OCI-LY7 (cell line): ENCODE results near the gene NOTO. TPM values are rescaled to one million over a fixed set of nuclear protein-coding genes. Genes with fewer than 3 reads are reported as not detected.
A peak's percentile ranks its signal among the peaks of the same experiment; 100 is the strongest.

Experiments used
- BruUV-seq: library from RNA; stranded (reverse); fragments of 400-500 nt; replicated peaks from 2 replicates; lab custom pipeline; 2021; lab: Mats Ljungman, UMichigan
- CTCF ChIA-PET: fragments of 300-600 bp; sonication (Branson Sonifier 250); formaldehyde crosslinking; loops from one replicate; lab custom pipeline; 2022; ENCODE audit warnings: antibody characterized with exemption; ENCODE audit not compliant: unreplicated experiment; lab: Charles Lee
- POLR2A ChIA-PET: fragments of 300-600 bp; sonication (Branson Sonifier 250); formaldehyde crosslinking; loops from one replicate; lab custom pipeline; 2022; ENCODE audit warnings: antibody characterized with exemption; lab: Charles Lee
- DNase-seq: peaks from one replicate; pipeline ENCODE4 v3.0.0-alpha.2; 2015; ENCODE audit warnings: low spot score
- H2AFZ ChIP-seq: fragments of 200-600 bp; sonication (generic), shearing (Covaris generic); 2 replicates; pipeline ENCODE4 v1.6.1; 2014; ENCODE audit warnings: mild to moderate bottlenecking, antibody characterized with exemption, low read length, moderate library complexity
- H3K27ac ChIP-seq: fragments of 200-600 bp; sonication (generic); 2 replicates; pipeline ENCODE4 v1.5.1; 2014; ENCODE audit warnings: mixed run types, low read depth, mild to moderate bottlenecking, moderate library complexity, low read length, inconsistent platforms; ENCODE audit not compliant: poor library complexity, severe bottlenecking
- H3K36me3 ChIP-seq: fragments of 200-600 bp; sonication (generic); 2 replicates; pipeline ENCODE4 v1.6.1; 2014; ENCODE audit warnings: mild to moderate bottlenecking, antibody characterized with exemption, low read length, moderate library complexity, mixed read lengths; ENCODE audit not compliant: insufficient read depth
- H3K4me1 ChIP-seq: fragments of 200-600 bp; sonication (generic); 2 replicates; pipeline ENCODE4 v1.5.1; 2014; ENCODE audit warnings: mild to moderate bottlenecking, low read length; ENCODE audit not compliant: insufficient read depth, poor library complexity, severe bottlenecking
- H3K4me2 ChIP-seq: fragments of 200-600 bp; sonication (generic); 2 replicates; pipeline ENCODE4 v1.6.1; 2014; ENCODE audit warnings: mild to moderate bottlenecking, low read length
- H3K4me3 ChIP-seq: fragments of 200-600 bp; sonication (generic); 2 replicates; pipeline ENCODE4 v1.5.1; 2014; ENCODE audit warnings: mild to moderate bottlenecking, low read depth, low read length; ENCODE audit not compliant: poor library complexity, severe bottlenecking
- H3K79me2 ChIP-seq: fragments of 200-600 bp; sonication (generic); 2 replicates; pipeline ENCODE4 v1.6.1; 2016; ENCODE audit warnings: low read depth, mild to moderate bottlenecking, low read length, moderate library complexity, mixed read lengths; ENCODE audit not compliant: insufficient read depth
- H3K9me2 ChIP-seq: fragments of 200-600 bp; sonication (generic); 2 replicates; pipeline ENCODE4 v1.6.1; 2016; ENCODE audit warnings: mild to moderate bottlenecking, low read length, mixed read lengths; ENCODE audit not compliant: insufficient read depth
- H3K9me3 ChIP-seq: fragments of 200-600 bp; sonication (generic); 2 replicates; pipeline ENCODE4 v1.6.1; 2014; ENCODE audit warnings: mild to moderate bottlenecking, mixed run types, low read length, mixed read lengths
- H4K20me1 ChIP-seq: fragments of 200-600 bp; sonication (generic); 2 replicates; pipeline ENCODE4 v1.6.1; 2014; ENCODE audit warnings: mild to moderate bottlenecking, antibody characterized with exemption, low read length, moderate library complexity, mixed read lengths; ENCODE audit not compliant: insufficient read depth
- EZH2phosphoT487 ChIP-seq: fragments of 200-600 bp; sonication (generic); IDR thresholded peaks from 2 replicates; pipeline ENCODE4 v1.6.1; 2018; ENCODE audit warnings: low read depth, borderline replicate concordance, mild to moderate bottlenecking, mixed run types, antibody characterized with exemption, low read length, moderate library complexity, mixed read lengths
- intact Hi-C: fragments of 100-400 bp; cut with micrococcal nuclease; formaldehyde crosslinking; loops from one replicate; pipeline ENCODE4 v1.10.0; 2022; ENCODE audit not compliant: unreplicated experiment
- total RNA-seq, 2 experiments: library from RNA; depleted of rRNA in 1 of 2; stranded (reverse); fragments of >200 nt in 1 of 2; shearing (Covaris generic) in 1 of 2; gene quantifications; 2 replicates each; pipeline ENCODE4 v1.2.3, GENCODE V29; 2014 to 2022
- TF ChIP-seq, protein P1 (sequence below): fragments of 200-600 bp; sonication (generic); conservative IDR thresholded peaks from 2 replicates; pipeline ENCODE4 v1.5.1; 2014; ENCODE audit warnings: mild to moderate bottlenecking, antibody characterized with exemption, low read length, moderate library complexity, mixed read lengths

NOTO gene
- total RNA-seq, 2 experiments from 2014 or later, result not detected

DNA sequence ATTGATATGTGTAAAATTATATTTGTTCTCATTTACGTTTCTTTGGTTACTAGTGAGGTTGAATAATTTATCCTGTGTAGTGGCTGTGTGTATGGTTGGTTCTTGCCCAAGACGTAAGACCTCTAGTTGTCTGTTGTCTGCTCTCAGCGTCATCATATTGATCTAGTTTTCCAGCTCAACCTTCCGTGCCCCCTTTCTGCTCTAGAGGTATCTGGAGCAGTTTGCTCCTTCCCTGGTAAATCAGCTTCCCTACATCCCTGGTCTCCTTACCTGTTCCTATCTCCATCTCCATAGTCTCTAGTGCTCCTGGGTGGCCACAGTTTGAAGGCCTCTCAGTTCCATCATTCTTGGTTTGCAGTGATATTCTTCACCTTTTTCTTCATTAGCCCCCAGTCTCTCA is 12.9 kb downstream of the NOTO start:
- BruUV-seq, result no TSS peak
- Histone ChIP-seq H2AFZ (no peak overlapping the region), H3K4me2 (peak overlapping the region; percentile 89), H3K9me3 (no peaks in the 10 kb centered on the region), H3K27ac (no peak overlapping the region), H4K20me1 (no peaks in the 10 kb centered on the region), H3K79me2 (peaks cover 35% of the 10 kb centered on the region), H3K4me1 (peaks cover 25% of the 10 kb centered on the region), H3K4me3 (peak overlapping the region; percentile 95), H3K9me2 (no peaks in the 10 kb centered on the region), H3K36me3 (peaks cover 9% of the 10 kb centered on the region; the same call in 1 of the 2 replicates)
- ChIA-PET POLR2A (interaction anchor here (0.6 to 1.4 kb wide), 7 partner anchors 14 to 533 kb away, joined by 3 to 5 read pairs (median 3); partner anchors contain the start of gene CCT7), CTCF (interaction anchor here (0.9 kb wide), 1 partner anchor 130 kb away, joined by 3 read pairs; no protein-coding TSS in a partner anchor)
- no peak for TF ChIP-seq EZH2phosphoT487
- TF ChIP-seq, protein P1, sequence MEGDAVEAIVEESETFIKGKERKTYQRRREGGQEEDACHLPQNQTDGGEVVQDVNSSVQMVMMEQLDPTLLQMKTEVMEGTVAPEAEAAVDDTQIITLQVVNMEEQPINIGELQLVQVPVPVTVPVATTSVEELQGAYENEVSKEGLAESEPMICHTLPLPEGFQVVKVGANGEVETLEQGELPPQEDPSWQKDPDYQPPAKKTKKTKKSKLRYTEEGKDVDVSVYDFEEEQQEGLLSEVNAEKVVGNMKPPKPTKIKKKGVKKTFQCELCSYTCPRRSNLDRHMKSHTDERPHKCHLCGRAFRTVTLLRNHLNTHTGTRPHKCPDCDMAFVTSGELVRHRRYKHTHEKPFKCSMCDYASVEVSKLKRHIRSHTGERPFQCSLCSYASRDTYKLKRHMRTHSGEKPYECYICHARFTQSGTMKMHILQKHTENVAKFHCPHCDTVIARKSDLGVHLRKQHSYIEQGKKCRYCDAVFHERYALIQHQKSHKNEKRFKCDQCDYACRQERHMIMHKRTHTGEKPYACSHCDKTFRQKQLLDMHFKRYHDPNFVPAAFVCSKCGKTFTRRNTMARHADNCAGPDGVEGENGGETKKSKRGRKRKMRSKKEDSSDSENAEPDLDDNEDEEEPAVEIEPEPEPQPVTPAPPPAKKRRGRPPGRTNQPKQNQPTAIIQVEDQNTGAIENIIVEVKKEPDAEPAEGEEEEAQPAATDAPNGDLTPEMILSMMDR, result no peak
- intact Hi-C loops, result no loop called here
- no peak for DNase-seq

DNA sequence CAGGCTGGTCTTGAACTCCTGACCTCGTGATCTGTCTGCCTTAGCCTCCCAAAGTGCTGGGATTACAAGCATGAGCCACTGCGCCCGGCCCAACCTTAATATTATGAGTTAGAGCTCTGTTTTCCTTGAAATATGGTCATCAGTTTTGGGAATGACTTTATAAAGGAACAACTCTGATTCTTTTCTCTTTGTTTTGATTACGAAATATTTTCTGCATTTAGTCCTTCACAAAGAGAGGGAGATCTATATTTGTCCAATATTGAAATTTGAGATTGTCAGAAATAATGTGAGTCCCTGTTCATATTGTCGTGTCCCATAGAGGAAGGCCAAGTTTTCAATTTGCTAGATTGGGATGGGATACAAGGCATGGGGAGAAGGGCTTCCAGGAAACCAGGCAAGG is 14.8 kb downstream of the NOTO start:
- Histone ChIP-seq H3K27ac (no peak overlapping the region), H3K4me2 (no peak overlapping the region), H3K4me1 (peaks cover 22% of the 10 kb centered on the region), H2AFZ (no peak overlapping the region), H3K36me3 (peaks cover 26% of the 10 kb centered on the region; the same call in 1 of the 2 replicates), H4K20me1 (no peaks in the 10 kb centered on the region), H3K9me3 (no peaks in the 10 kb centered on the region), H3K4me3 (no peak overlapping the region), H3K9me2 (no peaks in the 10 kb centered on the region), H3K79me2 (peaks cover 35% of the 10 kb centered on the region)
- CTCF ChIA-PET, result no interaction called here
- POLR2A ChIA-PET, result interaction anchor here (1.4 kb wide), 1 partner anchor 31 kb away, joined by 3 read pairs; no protein-coding TSS in a partner anchor
- intact Hi-C loops, result no loop called here
- TF ChIP-seq, protein P1, result no peak
- TF ChIP-seq EZH2phosphoT487, result no peak
- TSS peak; percentile 10 for BruUV-seq
- no peak for DNase-seq

GRCh38 chr2:73217826-73218225 is 15.5 kb downstream of the NOTO start:
- no peaks in the 10 kb centered on the region for H4K20me1 ChIP-seq
- peaks cover 32% of the 10 kb centered on the region for H3K36me3 ChIP-seq
- intact Hi-C loops, result no loop called here
- ChIA-PET POLR2A (interaction anchor here (1.4 kb wide), 1 partner anchor 30 kb away, joined by 3 read pairs; no protein-coding TSS in a partner anchor), CTCF (no interaction called here)
- H3K9me2 ChIP-seq, result no peaks in the 10 kb centered on the region
- no peak for DNase-seq
- no peak overlapping the region for H2AFZ ChIP-seq
- no peak overlapping the region for H3K27ac ChIP-seq
- H3K4me3 ChIP-seq, result no peak overlapping the region
- H3K9me3 ChIP-seq, result no peaks in the 10 kb centered on the region
- no peak for TF ChIP-seq EZH2phosphoT487
- TF ChIP-seq, protein P1, result no peak
- H3K4me2 ChIP-seq, result no peak overlapping the region
- H3K79me2 ChIP-seq, result peaks cover 35% of the 10 kb centered on the region
- H3K4me1 ChIP-seq, result peaks cover 19% of the 10 kb centered on the region
- no TSS peak for BruUV-seq
